Measurements from ENCODE around the gene ZNF44. TPM values are rescaled to one million over a fixed set of nuclear protein-coding genes. Genes with fewer than 3 reads are reported as not detected.
A peak's percentile ranks its signal among the peaks of the same experiment; 100 is the strongest.

Gene ZNF44
- total RNA-seq, 1 experiment from 2014 or later: 8.2 TPM

DNA sequence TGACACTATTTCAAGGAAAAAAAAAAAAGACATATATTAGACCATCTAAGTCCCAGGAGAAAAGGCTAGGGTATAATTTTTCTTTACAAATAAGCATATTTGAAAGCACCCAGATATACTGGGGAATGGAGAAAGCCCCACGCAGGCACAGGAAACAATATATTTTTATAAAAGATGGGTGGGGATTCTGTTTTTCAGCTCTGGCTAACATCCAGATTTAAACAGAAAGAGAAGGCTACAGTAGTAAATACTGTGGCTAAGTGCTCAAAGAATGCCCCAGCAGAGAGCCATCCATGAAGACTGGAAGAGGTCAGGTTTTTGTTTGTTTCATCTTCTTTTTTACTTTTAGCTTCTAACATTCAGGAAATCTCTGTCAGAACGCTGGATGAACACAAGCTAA is 16.0 kb downstream of the ZNF44 start:
- BruUV-seq (replicated peaks): no TSS peak
- Histone ChIP-seq H4K20me1 (ENCODE audit: low read length) (no peaks in the 10 kb centered on the region), H3K9me2 (replicated peaks; ENCODE audit: low read length) (no peaks in the 10 kb centered on the region), H2AFZ (ENCODE audit: low read length) (no peak overlapping the region), H3K79me2 (ENCODE audit: low read length) (peaks cover 26% of the 10 kb centered on the region; the same call in 1 of the 2 replicates), H3K9me3 (ENCODE audit: low read length) (peaks cover 70% of the 10 kb centered on the region), H3K36me3 (ENCODE audit: low read depth, low read length) (peaks cover 85% of the 10 kb centered on the region), H3K4me2 (ENCODE audit: low read length) (no peak overlapping the region), H3K9ac (ENCODE audit: low read length) (no peak overlapping the region), H3K4me3 (ENCODE audit: low read length) (peak overlapping the region; percentile 4; the same call in 1 of the 2 replicates), H3K27ac (ENCODE audit: low read length) (no peak overlapping the region), H3F3A (ENCODE audit: low read length, unreplicated experiment) (no peaks in the 10 kb centered on the region), H3K27me3 (ENCODE audit: low read length) (no peaks in the 10 kb centered on the region), H3K4me1 (ENCODE audit: insufficient read depth, low read length) (no peaks in the 10 kb centered on the region)
- DNase-seq: no peak
- ATAC-seq: no peak
- ChIA-PET CTCF (no interaction called here), POLR2A (ENCODE audit: unreplicated experiment) (no interaction called here)
- intact Hi-C loops (cut with micrococcal nuclease): no loop called here
- TF ChIP-seq EZH2phosphoT487 (IDR thresholded peaks at IDR 0.05; ENCODE audit: borderline replicate concordance, low read length) (no peak), EZH2 (IDR thresholded peaks at IDR 0.05; ENCODE audit: low read length, unreplicated experiment) (no peak)
- TF ChIP-seq, protein P1, sequence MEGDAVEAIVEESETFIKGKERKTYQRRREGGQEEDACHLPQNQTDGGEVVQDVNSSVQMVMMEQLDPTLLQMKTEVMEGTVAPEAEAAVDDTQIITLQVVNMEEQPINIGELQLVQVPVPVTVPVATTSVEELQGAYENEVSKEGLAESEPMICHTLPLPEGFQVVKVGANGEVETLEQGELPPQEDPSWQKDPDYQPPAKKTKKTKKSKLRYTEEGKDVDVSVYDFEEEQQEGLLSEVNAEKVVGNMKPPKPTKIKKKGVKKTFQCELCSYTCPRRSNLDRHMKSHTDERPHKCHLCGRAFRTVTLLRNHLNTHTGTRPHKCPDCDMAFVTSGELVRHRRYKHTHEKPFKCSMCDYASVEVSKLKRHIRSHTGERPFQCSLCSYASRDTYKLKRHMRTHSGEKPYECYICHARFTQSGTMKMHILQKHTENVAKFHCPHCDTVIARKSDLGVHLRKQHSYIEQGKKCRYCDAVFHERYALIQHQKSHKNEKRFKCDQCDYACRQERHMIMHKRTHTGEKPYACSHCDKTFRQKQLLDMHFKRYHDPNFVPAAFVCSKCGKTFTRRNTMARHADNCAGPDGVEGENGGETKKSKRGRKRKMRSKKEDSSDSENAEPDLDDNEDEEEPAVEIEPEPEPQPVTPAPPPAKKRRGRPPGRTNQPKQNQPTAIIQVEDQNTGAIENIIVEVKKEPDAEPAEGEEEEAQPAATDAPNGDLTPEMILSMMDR (conservative IDR thresholded peaks at IDR 0.05; ENCODE audit: low read depth, low read length): no peak

DNA sequence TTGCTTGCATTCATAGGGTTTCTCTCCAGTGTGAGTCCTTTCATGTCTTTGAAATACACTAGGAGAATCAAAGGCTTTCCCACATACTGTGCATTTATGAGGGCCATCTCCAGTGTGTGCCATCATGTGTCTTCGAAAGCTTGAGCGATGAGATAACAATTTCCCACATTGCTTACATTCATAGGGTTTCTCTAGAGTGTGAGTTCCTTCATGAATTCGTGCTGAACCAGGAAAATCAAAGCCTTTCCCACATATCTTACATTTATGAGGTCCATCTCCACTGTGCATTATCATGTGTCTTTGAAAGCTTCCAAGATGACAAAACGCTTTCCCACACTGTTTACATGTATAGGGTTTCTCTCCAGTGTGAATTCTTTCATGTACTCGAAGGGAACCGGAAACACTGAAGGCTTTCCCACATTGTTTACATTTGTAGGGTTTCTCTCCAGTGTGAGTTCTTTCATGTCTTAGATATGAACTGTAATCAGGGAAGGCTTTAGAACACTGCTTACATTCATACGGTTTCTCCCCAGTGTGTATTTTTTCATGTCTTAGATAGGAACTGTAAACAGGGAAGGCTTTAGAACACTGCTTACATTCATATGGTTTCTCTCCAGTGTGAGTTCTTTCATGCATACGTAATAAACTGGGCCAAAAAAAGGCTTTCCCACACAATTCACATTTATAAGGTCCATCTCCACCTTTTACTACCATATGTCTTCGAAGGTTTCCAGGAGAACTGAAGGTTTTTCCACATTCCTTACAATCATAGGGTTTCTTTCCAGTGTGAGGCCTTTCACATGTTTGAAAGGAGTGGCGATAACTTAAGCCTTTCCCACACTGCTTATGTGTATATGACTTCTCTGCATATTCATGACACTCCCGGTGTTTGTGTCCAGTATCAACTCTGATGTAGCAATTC is 21.4 kb downstream of the ZNF44 start:
- ChIA-PET POLR2A (ENCODE audit: unreplicated experiment) (no interaction called here), CTCF (no interaction called here)
- no TSS peak for BruUV-seq (replicated peaks)
- no peak for DNase-seq
- no peaks in the 10 kb centered on the region for H3K79me2 ChIP-seq (ENCODE audit: low read length)
- no peaks in the 10 kb centered on the region for H3F3A ChIP-seq (ENCODE audit: low read length, unreplicated experiment)
- H3K9me2 ChIP-seq (replicated peaks; ENCODE audit: low read length): no peaks in the 10 kb centered on the region
- H3K4me1 ChIP-seq (ENCODE audit: insufficient read depth, low read length): no peaks in the 10 kb centered on the region
- no peak overlapping the region for H3K4me2 ChIP-seq (ENCODE audit: low read length)
- no peaks in the 10 kb centered on the region for H3K27me3 ChIP-seq (ENCODE audit: low read length)
- no peaks in the 10 kb centered on the region for H4K20me1 ChIP-seq (ENCODE audit: low read length)
- ATAC-seq: no peak
- no peak overlapping the region for H3K27ac ChIP-seq (ENCODE audit: low read length)
- intact Hi-C loops (cut with micrococcal nuclease): no loop called here
- H3K36me3 ChIP-seq (ENCODE audit: low read depth, low read length): peaks cover 78% of the 10 kb centered on the region
- H3K9ac ChIP-seq (ENCODE audit: low read length): no peak overlapping the region
- H2AFZ ChIP-seq (ENCODE audit: low read length): no peak overlapping the region
- H3K9me3 ChIP-seq (ENCODE audit: low read length): peaks cover 69% of the 10 kb centered on the region
- H3K4me3 ChIP-seq (ENCODE audit: low read length): peak overlapping the region; percentile 16; the same call in 1 of the 2 replicates
- TF ChIP-seq, protein P1 (conservative IDR thresholded peaks at IDR 0.05; ENCODE audit: low read depth, low read length): no peak
- TF ChIP-seq EZH2phosphoT487 (IDR thresholded peaks at IDR 0.05; ENCODE audit: borderline replicate concordance, low read length) (no peak), EZH2 (IDR thresholded peaks at IDR 0.05; ENCODE audit: low read length, unreplicated experiment) (no peak)

DNA sequence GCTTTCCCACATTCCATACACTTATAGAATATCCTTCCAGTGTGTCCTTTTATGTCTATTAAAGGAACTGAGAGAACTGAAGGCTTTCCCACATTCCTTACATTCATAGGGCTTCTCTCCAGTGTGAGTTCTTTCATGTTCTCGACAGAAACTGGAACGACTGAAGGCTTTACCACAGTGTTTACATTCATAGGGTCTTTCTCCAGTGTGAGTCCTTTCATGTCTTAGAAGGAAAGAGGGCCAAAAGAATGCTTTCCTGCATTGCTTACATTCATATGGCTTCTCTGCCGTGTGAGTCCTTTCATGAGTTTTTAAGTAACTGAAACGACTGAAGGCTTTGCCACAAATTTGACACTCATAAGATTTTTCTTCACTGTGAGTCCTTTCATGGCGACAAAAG is 22.3 kb downstream of the ZNF44 start:
- Histone ChIP-seq H3K27me3 (ENCODE audit: low read length) (no peaks in the 10 kb centered on the region), H3K4me1 (ENCODE audit: insufficient read depth, low read length) (no peaks in the 10 kb centered on the region), H3K4me2 (ENCODE audit: low read length) (no peak overlapping the region), H3K36me3 (ENCODE audit: low read depth, low read length) (peaks cover 70% of the 10 kb centered on the region), H3K9me2 (replicated peaks; ENCODE audit: low read length) (no peaks in the 10 kb centered on the region), H3K79me2 (ENCODE audit: low read length) (no peaks in the 10 kb centered on the region), H3K9me3 (ENCODE audit: low read length) (peaks cover 61% of the 10 kb centered on the region), H2AFZ (ENCODE audit: low read length) (no peak overlapping the region), H3K27ac (ENCODE audit: low read length) (no peak overlapping the region), H4K20me1 (ENCODE audit: low read length) (no peaks in the 10 kb centered on the region), H3K4me3 (ENCODE audit: low read length) (no peak overlapping the region; the same call in 1 of the 2 replicates), H3F3A (ENCODE audit: low read length, unreplicated experiment) (no peaks in the 10 kb centered on the region), H3K9ac (ENCODE audit: low read length) (no peak overlapping the region)
- TSS peak; percentile 13 for BruUV-seq (replicated peaks)
- TF ChIP-seq EZH2phosphoT487 (IDR thresholded peaks at IDR 0.05; ENCODE audit: borderline replicate concordance, low read length): no peak
- TF ChIP-seq, protein P1 (conservative IDR thresholded peaks at IDR 0.05; ENCODE audit: low read depth, low read length): no peak
- TF ChIP-seq EZH2 (IDR thresholded peaks at IDR 0.05; ENCODE audit: low read length, unreplicated experiment): no peak
- intact Hi-C loops (cut with micrococcal nuclease): no loop called here
- DNase-seq (no peak), ATAC-seq (no peak)
- ChIA-PET CTCF (no interaction called here), POLR2A (ENCODE audit: unreplicated experiment) (no interaction called here)
